HEK293T (cell line): ENCODE measurements around the gene FUT4.

ENCODE experiments used
- CTCF ChIA-PET: fragments of 350-600 bp; formaldehyde crosslinking; extraction: SDS; loops from one replicate; lab custom pipeline; 2021; ENCODE audit warnings: antibody characterized with exemption, inconsistent platforms; lab: Yijun Ruan, JAX
- POLR2A ChIA-PET: fragments of 350-600 bp; formaldehyde crosslinking; extraction: SDS; loops from one replicate; lab custom pipeline; 2020; ENCODE audit warnings: antibody characterized with exemption, inconsistent platforms; lab: Yijun Ruan, JAX
- DNase-seq: peaks from one replicate; pipeline ENCODE4 v3.0.0; 2012; ENCODE audit warnings: mixed read lengths; ENCODE audit errors: extremely low spot score
- ARNT ChIP-seq: fragments of 450-650 bp; IDR thresholded peaks from 2 replicates; pipeline ENCODE4 v1.6.1; 2017; ENCODE audit warnings: mild to moderate bottlenecking
- BHLHE40 ChIP-seq: fragments of 450-650 bp; IDR thresholded peaks from 2 replicates; pipeline ENCODE4 v1.6.1; 2016; ENCODE audit warnings: mild to moderate bottlenecking, moderate library complexity, borderline replicate concordance
- CTBP1 ChIP-seq: fragments of 450-650 bp; IDR thresholded peaks from 2 replicates; pipeline ENCODE4 v1.6.1; 2016; ENCODE audit warnings: borderline replicate concordance
- ELF4 ChIP-seq: fragments of 450-650 bp; IDR thresholded peaks from 2 replicates; pipeline ENCODE4 v1.6.1; 2017; ENCODE audit warnings: antibody characterized with exemption
- FOXA1 ChIP-seq: fragments of 450-650 bp; IDR thresholded peaks from 2 replicates; pipeline ENCODE4 v1.6.1; 2016; ENCODE audit warnings: mild to moderate bottlenecking
- FOXK2 ChIP-seq: fragments of 450-650 bp; IDR thresholded peaks from 2 replicates; pipeline ENCODE4 v1.6.1; 2016; ENCODE audit warnings: mild to moderate bottlenecking
- FOXM1 ChIP-seq: fragments of 450-650 bp; IDR thresholded peaks from 2 replicates; pipeline ENCODE4 v1.6.1; 2017; ENCODE audit warnings: mild to moderate bottlenecking, borderline replicate concordance
- HDGF ChIP-seq: fragments of 450-650 bp; IDR thresholded peaks from 2 replicates; pipeline ENCODE4 v1.6.1; 2017; ENCODE audit warnings: antibody characterized with exemption, borderline replicate concordance
- L3MBTL2 ChIP-seq: fragments of 450-650 bp; conservative IDR thresholded peaks from 2 replicates; pipeline ENCODE4 v1.6.1; 2016; ENCODE audit warnings: mild to moderate bottlenecking
- LEF1 ChIP-seq: fragments of 450-650 bp; IDR thresholded peaks from 2 replicates; pipeline ENCODE4 v1.6.1; 2017; ENCODE audit warnings: mild to moderate bottlenecking, borderline replicate concordance
- NFRKB ChIP-seq: fragments of 450-650 bp; IDR thresholded peaks from 2 replicates; pipeline ENCODE4 v1.6.1; 2016; ENCODE audit warnings: mild to moderate bottlenecking, moderate library complexity
- PKNOX1 ChIP-seq: fragments of 450-650 bp; IDR thresholded peaks from 2 replicates; pipeline ENCODE4 v1.6.1; 2016
- SP1 ChIP-seq: fragments of 450-650 bp; IDR thresholded peaks from 2 replicates; pipeline ENCODE4 v1.6.1; 2017
- SUZ12 ChIP-seq: fragments of 450-650 bp; IDR thresholded peaks from 2 replicates; pipeline ENCODE4 v1.6.1; 2016; ENCODE audit warnings: mild to moderate bottlenecking
- TARDBP ChIP-seq: fragments of 450-650 bp; IDR thresholded peaks from 2 replicates; pipeline ENCODE4 v1.6.1; 2016
- ZNF384 ChIP-seq: fragments of 450-650 bp; IDR thresholded peaks from 2 replicates; pipeline ENCODE4 v1.6.1; 2016

Gene FUT4

GRCh38 chr11:94558468-94558867 lies 14.7 kb downstream of the FUT4 start:
- ChIA-PET CTCF (no interaction called here), POLR2A (interaction anchor here (0.9 kb wide), 1 partner anchor 14 kb away, joined by 3 read pairs; no protein-coding TSS in a partner anchor)
- no peak for DNase-seq
- TF ChIP-seq SP1: no peak
- TF ChIP-seq TARDBP: no peak

DNA sequence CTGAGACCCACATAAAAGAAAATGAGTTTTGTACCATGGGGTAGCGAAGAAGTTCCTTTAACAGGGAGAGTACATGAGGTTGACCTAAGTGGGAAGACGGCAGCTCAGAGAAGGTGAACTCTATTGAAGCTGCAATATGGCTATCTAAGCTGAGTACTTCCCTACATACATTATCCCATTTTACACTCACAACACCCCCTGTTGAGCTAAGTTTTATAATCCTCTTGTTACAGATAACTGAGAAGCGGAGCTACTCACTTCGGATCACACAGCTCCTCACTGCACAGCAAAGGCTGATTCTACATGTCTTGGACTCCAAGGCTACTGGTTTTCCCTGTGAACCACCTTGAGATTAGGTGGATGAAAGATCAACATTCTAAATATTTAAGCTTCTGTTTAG lies 15.2 kb downstream of the FUT4 start:
- ChIA-PET POLR2A (interaction anchor here (0.9 kb wide), 1 partner anchor 15 kb away, joined by 3 read pairs; no protein-coding TSS in a partner anchor), CTCF (no interaction called here)
- no peak for TF ChIP-seq ARNT
- TF ChIP-seq LEF1: no peak
- TF ChIP-seq L3MBTL2: no peak
- TF ChIP-seq FOXM1: no peak
- TF ChIP-seq NFRKB: no peak
- TF ChIP-seq CTBP1: no peak
- TF ChIP-seq TARDBP: no peak
- no peak for TF ChIP-seq BHLHE40
- TF ChIP-seq HDGF: no peak
- TF ChIP-seq SUZ12: no peak
- no peak for TF ChIP-seq SP1
- TF ChIP-seq PKNOX1: no peak
- no peak for TF ChIP-seq ELF4
- no peak for TF ChIP-seq FOXK2
- TF ChIP-seq ZNF384: no peak
- TF ChIP-seq FOXA1: no peak
- no peak for DNase-seq

GRCh38 chr11:94559361-94559760 lies 15.6 kb downstream of the FUT4 start:
- no peak for TF ChIP-seq CTBP1
- no peak for TF ChIP-seq FOXA1
- TF ChIP-seq SP1: no peak
- no peak for TF ChIP-seq TARDBP
- TF ChIP-seq ELF4: no peak
- no peak for TF ChIP-seq SUZ12
- POLR2A ChIA-PET: interaction anchor here (0.9 kb wide), 1 partner anchor 15 kb away, joined by 3 read pairs; no protein-coding TSS in a partner anchor
- DNase-seq: no peak
- CTCF ChIA-PET: no interaction called here

GRCh38 chr11:94560834-94561233 lies 17.1 kb downstream of the FUT4 start:
- POLR2A ChIA-PET: no interaction called here
- CTCF ChIA-PET: no interaction called here

DNA sequence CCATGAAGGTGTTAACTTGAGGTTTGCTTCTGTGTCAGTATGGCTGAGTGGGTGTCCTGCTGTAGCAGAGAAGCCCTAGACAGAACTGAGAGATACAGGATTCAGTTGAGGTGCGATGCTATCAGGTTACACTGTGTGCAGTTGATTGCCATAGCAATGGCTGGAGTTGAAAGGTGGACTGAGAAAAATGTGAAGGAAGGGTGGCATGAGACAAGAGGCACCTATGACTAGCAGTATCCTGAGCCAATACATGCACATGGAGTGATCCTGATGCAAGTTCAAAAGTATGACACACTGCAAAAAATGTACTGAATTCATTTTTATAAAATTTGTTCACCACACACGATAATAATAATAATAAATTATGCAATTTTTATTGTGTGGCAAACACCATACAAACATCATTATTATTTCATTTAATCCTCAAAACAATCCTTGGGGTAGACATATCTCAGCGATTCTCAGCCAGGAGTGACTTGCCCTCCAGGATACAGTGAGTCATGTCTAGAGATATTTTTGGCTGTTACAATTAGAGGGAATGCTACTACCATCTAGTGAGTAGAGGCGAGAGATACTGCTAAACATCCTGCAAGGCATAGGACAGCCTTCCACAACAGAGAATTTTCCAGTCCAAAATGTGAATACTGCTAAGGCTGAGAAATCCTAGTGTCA lies 19.6 kb downstream of the FUT4 start:
- POLR2A ChIA-PET: no interaction called here
- no peak for DNase-seq
- no peak for TF ChIP-seq ZNF384
- no peak for TF ChIP-seq LEF1
- TF ChIP-seq FOXM1: no peak
- CTCF ChIA-PET: no interaction called here

More at GRCh38 chr11:94560834-94561233, 17.1 kb downstream of the FUT4 start:
- no peak for TF ChIP-seq ARNT
- no peak for TF ChIP-seq CTBP1
- no peak for TF ChIP-seq FOXA1
- no peak for TF ChIP-seq BHLHE40
- no peak for TF ChIP-seq NFRKB
- no peak for TF ChIP-seq L3MBTL2
- TF ChIP-seq FOXK2: no peak
- DNase-seq: no peak

DNA sequence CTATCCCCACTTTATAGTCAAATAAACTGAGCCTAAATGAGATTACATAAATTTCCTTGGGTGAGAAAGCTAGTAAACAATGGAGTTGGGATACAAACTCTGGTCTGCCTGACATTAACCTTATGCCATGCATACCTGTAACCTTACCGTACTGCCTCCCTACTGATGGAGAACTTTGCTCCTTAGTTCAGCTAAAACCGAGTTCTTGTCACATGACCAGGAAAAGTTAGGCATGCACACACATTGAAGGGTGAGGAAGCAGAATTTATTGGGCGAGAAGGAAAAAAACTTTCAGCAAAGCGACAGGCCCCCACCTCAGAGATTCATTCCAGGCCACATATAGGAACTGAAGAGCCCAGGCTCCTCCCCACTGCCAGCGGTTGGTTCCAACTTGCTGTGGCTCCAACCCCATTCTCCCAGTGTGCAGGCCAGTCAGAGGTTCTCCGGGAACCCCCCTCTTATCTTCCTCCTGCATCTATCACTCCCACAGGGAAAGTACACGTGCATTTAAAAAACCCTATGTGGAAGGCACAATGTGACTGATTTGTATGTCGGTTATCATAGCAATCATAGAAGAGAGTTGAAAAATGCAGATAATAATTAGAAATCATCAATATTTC lies 20.2 kb downstream of the FUT4 start:
- no peak for TF ChIP-seq PKNOX1
- no peak for TF ChIP-seq ARNT
- TF ChIP-seq CTBP1: no peak
- no peak for TF ChIP-seq NFRKB
- no peak for TF ChIP-seq TARDBP
- TF ChIP-seq L3MBTL2: no peak
- no peak for TF ChIP-seq HDGF
- no peak for TF ChIP-seq LEF1
- no peak for TF ChIP-seq FOXA1
- no peak for TF ChIP-seq FOXK2
- no peak for TF ChIP-seq ELF4
- no peak for TF ChIP-seq BHLHE40
- no peak for TF ChIP-seq SUZ12
- no peak for TF ChIP-seq FOXM1
- TF ChIP-seq SP1: no peak
- TF ChIP-seq ZNF384: no peak
- DNase-seq: no peak
- POLR2A ChIA-PET: no interaction called here
- CTCF ChIA-PET: no interaction called here

- TF ChIP-seq HDGF (no peak), LEF1 (no peak), FOXK2 (no peak), ELF4 (no peak), PKNOX1 (no peak), BHLHE40 (no peak), SUZ12 (no peak), NFRKB (no peak), ARNT (no peak), FOXM1 (no peak), CTBP1 (no peak), TARDBP (no peak), SP1 (no peak), ZNF384 (no peak), L3MBTL2 (no peak), FOXA1 (no peak)
- ChIA-PET CTCF (no interaction called here), POLR2A (no interaction called here)
- DNase-seq: no peak
These were observed 23.5 kb downstream of the FUT4 start, which contains the start of gene PIWIL4 for GRCh38 chr11:94567181-94567670. PIWIL4 (plus strand) TSS chr11:94567368; CDS start chr11:94567519, 151 bp downstream.
